H9 (cell line): Measurements from ENCODE around the gene CFAP410. TPM values are rescaled to one million over a fixed set of nuclear protein-coding genes. Genes with fewer than 3 reads are reported as not detected.

Experiments
- DNase-seq: peaks from one replicate; pipeline ENCODE4 v3.0.0-alpha.2; 2017
- H2AFZ ChIP-seq: one replicate; pipeline ENCODE4 v1.6.1; 2013; ENCODE audit warnings: mild to moderate bottlenecking, low read length, control low read depth, moderate library complexity
- H2AK5ac ChIP-seq: 2 replicates; pipeline ENCODE4 v1.6.1; 2013; ENCODE audit warnings: low read length, control low read depth, mixed read lengths; ENCODE audit not compliant: insufficient read length
- H2BK120ac ChIP-seq: one replicate; pipeline ENCODE4 v1.6.1; 2013; ENCODE audit warnings: low read depth, mild to moderate bottlenecking, low read length, control low read depth, inconsistent platforms; ENCODE audit not compliant: poor library complexity, severe bottlenecking
- H2BK12ac ChIP-seq: 2 replicates; pipeline ENCODE4 v1.6.1; 2013; ENCODE audit warnings: low read length, control low read depth, mixed read lengths, low read depth; ENCODE audit not compliant: insufficient read length
- H2BK15ac ChIP-seq: 2 replicates; pipeline ENCODE4 v1.6.1; 2013; ENCODE audit warnings: low read depth, low read length, control low read depth
- H2BK20ac ChIP-seq: one replicate; pipeline ENCODE4 v1.6.1; 2013; ENCODE audit warnings: low read depth, mild to moderate bottlenecking, low read length, control low read depth, inconsistent platforms; ENCODE audit not compliant: poor library complexity, severe bottlenecking
- H2BK5ac ChIP-seq: 2 replicates; pipeline ENCODE4 v1.6.1; 2013; ENCODE audit warnings: low read length, control low read depth, mixed read lengths; ENCODE audit not compliant: insufficient read length
- H3K14ac ChIP-seq: 2 replicates; pipeline ENCODE4 v1.6.1; 2013; ENCODE audit warnings: low read length, control low read depth; ENCODE audit not compliant: insufficient read depth
- H3K18ac ChIP-seq: 2 replicates; pipeline ENCODE4 v1.6.1; 2013; ENCODE audit warnings: low read depth, mild to moderate bottlenecking, mixed read lengths, low read length, control low read depth; ENCODE audit not compliant: insufficient read length
- H3K23ac ChIP-seq: 2 replicates; pipeline ENCODE4 v1.6.1; 2013; ENCODE audit warnings: low read length, control low read depth, mixed read lengths, low read depth; ENCODE audit not compliant: insufficient read length
- H3K23me2 ChIP-seq: 2 replicates; pipeline ENCODE4 v1.6.1; 2013; ENCODE audit warnings: low read depth, mild to moderate bottlenecking, mixed read lengths, low read length, control low read depth; ENCODE audit not compliant: insufficient read length, poor library complexity, severe bottlenecking
- H3K27ac ChIP-seq: 2 replicates; pipeline ENCODE4 v1.5.1; 2013; ENCODE audit warnings: low read length, control low read depth, mixed read lengths, low read depth; ENCODE audit not compliant: insufficient read length
- H3K27me3 ChIP-seq: 2 replicates; pipeline ENCODE4 v1.6.1; 2013; ENCODE audit warnings: low read length, control low read depth, inconsistent platforms; ENCODE audit not compliant: insufficient read depth
- H3K4ac ChIP-seq: 2 replicates; pipeline ENCODE4 v1.6.1; 2013; ENCODE audit warnings: low read depth, mild to moderate bottlenecking, control low read depth, inconsistent platforms, low read length, moderate library complexity
- H3K4me1 ChIP-seq: 2 replicates; pipeline ENCODE4 v1.6.1; 2013; ENCODE audit warnings: low read length, control low read depth, inconsistent platforms; ENCODE audit not compliant: insufficient read depth
- H3K4me2 ChIP-seq: 2 replicates; pipeline ENCODE4 v1.6.1; 2013; ENCODE audit warnings: low read length, control low read depth, mixed read lengths; ENCODE audit not compliant: insufficient read length, insufficient read depth
- H3K56ac ChIP-seq: 2 replicates; pipeline ENCODE4 v1.6.1; 2013; ENCODE audit warnings: low read depth, mild to moderate bottlenecking, mixed read lengths, low read length, control low read depth; ENCODE audit not compliant: insufficient read length
- H3K79me1 ChIP-seq: 2 replicates; pipeline ENCODE4 v1.6.1; 2013; ENCODE audit warnings: low read depth, mild to moderate bottlenecking, moderate library complexity, low read length, control low read depth, inconsistent platforms; ENCODE audit not compliant: insufficient read depth, poor library complexity, severe bottlenecking
- H3K79me2 ChIP-seq: 2 replicates; pipeline ENCODE4 v1.6.1; 2013; ENCODE audit warnings: low read length, control low read depth, inconsistent platforms; ENCODE audit not compliant: insufficient read depth
- H3K9ac ChIP-seq: 2 replicates; pipeline ENCODE4 v1.6.1; 2013; ENCODE audit warnings: low read length, control low read depth, mixed read lengths; ENCODE audit not compliant: insufficient read length; ENCODE audit errors: extremely low read depth
- H3K9me3 ChIP-seq: one replicate; pipeline ENCODE4 v1.6.1; 2013; ENCODE audit warnings: low read depth, low read length, inconsistent platforms; ENCODE audit not compliant: control insufficient read depth
- H3T11ph ChIP-seq: one replicate; pipeline ENCODE4 v1.6.1; 2013; ENCODE audit warnings: mild to moderate bottlenecking, low read length, control low read depth, inconsistent platforms
- H4K20me1 ChIP-seq: one replicate; pipeline ENCODE4 v1.6.1; 2013; ENCODE audit not compliant: control insufficient read depth, insufficient read length, insufficient read depth
- H4K5ac ChIP-seq: 2 replicates; pipeline ENCODE4 v1.6.1; 2013; ENCODE audit warnings: low read depth, mild to moderate bottlenecking, mixed read lengths, low read length, control low read depth; ENCODE audit not compliant: insufficient read length
- H4K8ac ChIP-seq: replicated peaks from 2 replicates; pipeline ENCODE4 v1.6.1; 2013; ENCODE audit warnings: low read length, control low read depth, mixed read lengths, low read depth; ENCODE audit not compliant: insufficient read length
- H4K91ac ChIP-seq: 2 replicates; pipeline ENCODE4 v1.6.1; 2013; ENCODE audit warnings: low read depth, mild to moderate bottlenecking, moderate library complexity, mixed read lengths, low read length, control low read depth; ENCODE audit not compliant: insufficient read length
- H3K27ac Mint-ChIP-seq, 3 experiments: 2 replicates in 2 of 3; 3 replicates in 1 of 3; pipeline ENCODE4 v1.8.0; 2020 to 2021; ENCODE audit warnings: mixed read lengths in 3 of 3, mild to moderate bottlenecking in 1 of 3, moderate library complexity in 1 of 3
- H3K27me3 Mint-ChIP-seq: 2 replicates; pipeline ENCODE4 v1.8.0; 2021; ENCODE audit warnings: low read depth, mild to moderate bottlenecking, moderate library complexity, mixed read lengths
- H3K36me3 Mint-ChIP-seq, 3 experiments: 2 replicates in 2 of 3; 3 replicates in 1 of 3; pipeline ENCODE4 v1.8.0; 2020 to 2021; ENCODE audit warnings: low read depth in 3 of 3, mixed read lengths in 3 of 3; ENCODE audit not compliant: insufficient read depth in 1 of 3
- H3K4me1 Mint-ChIP-seq, 2 experiments: 2 replicates each; pipeline ENCODE4 v1.8.0; 2020; ENCODE audit warnings: mixed read lengths in 2 of 2
- H3K4me3 Mint-ChIP-seq, 2 experiments: 2 replicates in 1 of 2; 3 replicates in 1 of 2; pipeline ENCODE4 v1.8.0; 2020 to 2021; ENCODE audit warnings: mild to moderate bottlenecking in 2 of 2, mixed read lengths in 2 of 2, moderate library complexity in 1 of 2
- H3K9me3 Mint-ChIP-seq, 2 experiments: 2 replicates in 1 of 2; 3 replicates in 1 of 2; pipeline ENCODE4 v1.8.0; 2020; ENCODE audit warnings: mild to moderate bottlenecking in 2 of 2, mixed read lengths in 2 of 2, moderate library complexity in 1 of 2
- CTCF ChIP-seq: fragments of 200-600 bp; sonication (generic); conservative IDR thresholded peaks from 3 replicates; pipeline ENCODE4 v1.8.0; 2021; ENCODE audit warnings: antibody characterized with exemption, mild to moderate bottlenecking
- WGBS: extraction: QIAGEN DNeasy Blood & Tissue Kit; methylation state at CpG from one replicate; pipeline ENCODE4 v1.1.7; 2013; ENCODE audit warnings: missing lambda C conversion rate, low lambda C conversion rate, mixed read lengths; ENCODE audit not compliant: insufficient read length; ENCODE audit errors: extremely low coverage; 5-methylcytosine and 5-hydroxymethylcytosine counted together
- total RNA-seq: library from RNA; stranded (reverse); gene quantifications from 2 replicates; pipeline ENCODE4 v1.2.1, GENCODE V29; 2021

The CFAP410 gene
- total RNA-seq, 1 experiment from 2014 or later = 17.0 TPM

GRCh38 chr21:44293551-44294231 is 45.5 kb downstream of the CFAP410 start:
- H2BK12ac ChIP-seq = no peak overlapping the region
- Mint-ChIP-seq H3K36me3 (no peaks in the 10 kb centered on the region), H3K4me1 (peaks cover 0 to 5% of the 10 kb centered on the region in 2 experiments; a peak in 2 of 4 replicates), H3K27me3 (peaks cover 11% of the 10 kb centered on the region), H3K4me3 (no peak overlapping the region), H3K27ac (no peak overlapping the region), H3K9me3 (no peaks in the 10 kb centered on the region)
- no peak overlapping the region for H2BK20ac ChIP-seq
- H3T11ph ChIP-seq = no peak overlapping the region
- H4K20me1 ChIP-seq = no peaks in the 10 kb centered on the region
- no peaks in the 10 kb centered on the region for H3K79me2 ChIP-seq
- no peak overlapping the region for H3K27ac ChIP-seq
- H4K91ac ChIP-seq = no peak overlapping the region
- H3K4me1 ChIP-seq = no peaks in the 10 kb centered on the region
- H2BK15ac ChIP-seq = no peak overlapping the region
- no peaks in the 10 kb centered on the region for H3K23me2 ChIP-seq
- no peak overlapping the region; the same call in 1 of the 2 replicates for H3K14ac ChIP-seq
- H3K9me3 ChIP-seq = no peaks in the 10 kb centered on the region
- H2AK5ac ChIP-seq = no peak overlapping the region
- no peak overlapping the region for H3K56ac ChIP-seq
- H2AFZ ChIP-seq = no peak overlapping the region
- H2BK120ac ChIP-seq = no peak overlapping the region
- TF ChIP-seq CTCF = no peak
- H3K4ac ChIP-seq = no peak overlapping the region
- no peak overlapping the region for H3K18ac ChIP-seq
- no peaks in the 10 kb centered on the region for H3K27me3 ChIP-seq
- H3K4me2 ChIP-seq = no peak overlapping the region
- no CpG with 5 or more reads among the region's 33 CpGs for WGBS
- H3K9ac ChIP-seq = no peak overlapping the region
- H3K23ac ChIP-seq = no peak overlapping the region
- no peak overlapping the region for H4K5ac ChIP-seq
- no peak overlapping the region for H2BK5ac ChIP-seq
- DNase-seq = no peak
- no peak overlapping the region for H4K8ac ChIP-seq
- H3K79me1 ChIP-seq = no peaks in the 10 kb centered on the region
